ENCODE measurements around the gene GCGR. TPM values are rescaled to one million over a fixed set of nuclear protein-coding genes. Genes with fewer than 3 reads are reported as not detected.

The GCGR gene
- total RNA-seq, 4 donors from 2014 or later, result 0.16 to 0.71 (median 0.47) TPM

DNA sequence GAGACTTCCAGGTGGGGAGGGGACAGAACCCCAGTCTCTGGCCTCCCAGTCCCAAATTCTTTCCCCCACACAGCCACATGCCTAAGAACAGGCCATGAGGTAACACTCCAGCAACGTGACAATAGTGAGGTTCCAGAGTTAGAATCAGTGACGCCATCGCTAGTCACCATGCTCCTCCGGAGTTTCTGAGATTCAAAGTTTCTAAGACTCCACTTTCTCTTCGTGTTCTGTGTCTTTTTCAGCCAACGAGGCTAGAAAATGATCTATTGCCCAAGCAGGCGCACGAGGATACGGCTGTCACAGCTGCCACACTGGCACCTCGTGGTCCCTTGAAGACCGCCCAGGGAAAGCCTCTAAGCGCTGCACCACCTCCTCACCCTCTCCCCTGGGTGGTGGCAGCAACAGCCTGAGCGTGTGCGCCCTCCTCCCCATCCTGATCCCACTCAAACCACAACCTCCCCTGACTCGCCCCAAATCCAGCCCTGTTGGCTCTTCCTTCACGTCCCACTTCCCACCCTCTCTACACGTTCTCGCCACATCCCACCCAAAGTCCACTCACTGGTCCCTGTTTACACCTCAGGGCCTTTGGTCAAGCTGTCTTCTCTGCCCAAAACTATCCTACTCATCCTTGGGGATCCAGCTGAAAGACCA, 28.1 kb downstream of the GCGR start:
- H3K4me3 ChIP-seq (ENCODE audit: low read depth, poor library complexity, severe bottlenecking), result peak overlapping the region; percentile 40
- no peak for TF ChIP-seq POLR2A (IDR thresholded peaks at IDR 0.05)
- TF ChIP-seq, protein P1, sequence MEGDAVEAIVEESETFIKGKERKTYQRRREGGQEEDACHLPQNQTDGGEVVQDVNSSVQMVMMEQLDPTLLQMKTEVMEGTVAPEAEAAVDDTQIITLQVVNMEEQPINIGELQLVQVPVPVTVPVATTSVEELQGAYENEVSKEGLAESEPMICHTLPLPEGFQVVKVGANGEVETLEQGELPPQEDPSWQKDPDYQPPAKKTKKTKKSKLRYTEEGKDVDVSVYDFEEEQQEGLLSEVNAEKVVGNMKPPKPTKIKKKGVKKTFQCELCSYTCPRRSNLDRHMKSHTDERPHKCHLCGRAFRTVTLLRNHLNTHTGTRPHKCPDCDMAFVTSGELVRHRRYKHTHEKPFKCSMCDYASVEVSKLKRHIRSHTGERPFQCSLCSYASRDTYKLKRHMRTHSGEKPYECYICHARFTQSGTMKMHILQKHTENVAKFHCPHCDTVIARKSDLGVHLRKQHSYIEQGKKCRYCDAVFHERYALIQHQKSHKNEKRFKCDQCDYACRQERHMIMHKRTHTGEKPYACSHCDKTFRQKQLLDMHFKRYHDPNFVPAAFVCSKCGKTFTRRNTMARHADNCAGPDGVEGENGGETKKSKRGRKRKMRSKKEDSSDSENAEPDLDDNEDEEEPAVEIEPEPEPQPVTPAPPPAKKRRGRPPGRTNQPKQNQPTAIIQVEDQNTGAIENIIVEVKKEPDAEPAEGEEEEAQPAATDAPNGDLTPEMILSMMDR (IDR thresholded peaks at IDR 0.05), result peak in 1 of 3 donors; percentile 22
- DNase-seq (ENCODE audit: low spot score in 2 of 2), result no peak
- intact Hi-C loops (cut with DNase I; ENCODE audit: low total_unique reads), result no loop called here
- 15% methylated on average over 18 of the region's 18 CpGs for whole genome bisulfite sequencing, 2 donors

GRCh38 chr17:81832608-81833159, 28.7 kb downstream of the GCGR start:
- peak overlapping the region; percentile 40 for H3K4me3 ChIP-seq (ENCODE audit: low read depth, poor library complexity, severe bottlenecking)
- TF ChIP-seq, protein P1 (IDR thresholded peaks at IDR 0.05), result no peak
- no peak for TF ChIP-seq POLR2A (IDR thresholded peaks at IDR 0.05)
- no peak for DNase-seq (ENCODE audit: low spot score in 2 of 2)
- intact Hi-C loops (cut with DNase I; ENCODE audit: low total_unique reads), result no loop called here
- 1% methylated on average over 35 to 39 of the region's 65 CpGs for WGBS, 2 donors

- peak within 1 kb of the TSS; percentile 46 for H3K4me3 ChIP-seq (ENCODE audit: low read depth, poor library complexity, severe bottlenecking)
- WGBS, 2 donors, result 3 to 6% methylated on average over 37 to 41 of the region's 76 CpGs
- TF ChIP-seq, protein P1 (IDR thresholded peaks at IDR 0.05), result no peak
- TF ChIP-seq POLR2A (IDR thresholded peaks at IDR 0.05), result peak in 1 of 2 donors; percentile 78
- DNase-seq (ENCODE audit: low spot score in 2 of 2), result peak; percentile 90 to 99
- intact Hi-C loops (cut with DNase I; ENCODE audit: low total_unique reads), result no loop called here
Measured at GRCh38 chr17:81833160-81833920, 29.4 kb downstream of the GCGR start, which contains the start of gene MCRIP1. MCRIP1 (minus strand) TSS chr17:81833291; CDS start chr17:81824506, 8,785 bp downstream.

DNA sequence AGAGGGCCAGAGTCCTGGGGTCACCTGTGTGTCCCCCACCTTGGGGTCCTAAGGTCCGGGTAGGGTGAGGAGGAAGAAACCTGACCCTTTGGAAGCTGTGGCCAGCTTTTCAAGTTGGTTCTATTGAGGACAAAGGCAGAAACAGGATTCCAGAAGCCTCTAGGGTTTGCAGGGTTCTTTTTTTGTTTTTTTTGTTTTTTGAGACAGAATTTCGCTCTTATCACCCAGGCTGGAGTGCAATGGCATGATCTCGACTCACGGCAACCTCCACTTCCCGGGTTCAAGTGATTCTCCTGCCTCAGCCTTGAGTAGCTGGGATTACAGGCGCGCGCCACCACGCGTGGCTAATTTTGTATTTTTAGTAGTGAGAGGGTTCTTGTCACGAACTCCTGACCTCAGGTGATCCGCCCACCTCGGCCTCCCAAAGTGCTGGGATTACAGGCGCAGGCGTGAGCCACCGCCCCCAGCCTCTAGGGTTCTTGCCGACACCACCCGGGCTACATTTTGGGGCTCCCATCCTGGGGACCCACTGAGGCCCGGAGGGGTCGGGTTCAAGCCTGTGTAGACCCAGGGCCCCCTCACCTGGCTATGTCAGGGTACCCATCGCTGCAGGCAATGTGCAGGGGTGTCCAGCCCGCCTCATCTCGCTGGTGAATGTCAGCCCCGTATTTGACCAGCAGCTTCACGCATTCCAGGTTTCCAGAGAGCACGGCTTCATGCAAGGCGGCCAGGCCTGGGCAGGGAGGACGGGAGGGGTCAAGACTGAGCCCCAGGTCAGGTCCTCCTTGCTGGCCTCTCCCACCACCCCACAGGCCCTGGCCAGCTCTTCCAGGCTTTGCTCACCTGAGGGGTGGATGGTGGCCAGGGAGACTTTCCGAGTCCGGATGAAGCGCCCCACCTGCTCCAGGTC, 30.2 kb downstream of the GCGR start:
- intact Hi-C loops (cut with DNase I; ENCODE audit: low total_unique reads), result no loop called here

DNA sequence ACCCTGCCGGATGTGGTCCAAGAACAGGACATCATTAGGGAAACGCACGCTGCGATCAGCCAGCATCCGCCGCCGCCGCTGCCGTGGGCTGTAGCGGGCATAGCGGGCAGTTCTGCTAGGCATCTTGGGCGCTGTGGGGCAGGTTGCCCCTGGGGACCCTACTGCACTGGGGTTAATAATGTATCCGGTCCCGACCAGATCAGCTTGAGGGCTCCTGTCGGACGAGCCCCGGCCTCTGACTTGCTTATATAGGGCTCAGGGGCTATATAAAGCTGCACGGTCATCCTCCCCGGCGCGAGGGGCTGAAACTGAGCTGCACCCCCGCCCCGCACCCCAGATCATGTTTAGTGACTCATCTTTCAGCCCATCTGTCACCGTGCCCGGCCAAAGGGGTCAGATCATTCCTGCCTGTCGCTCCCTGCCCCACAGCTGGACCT, 30.9 kb downstream of the GCGR start, which contains the start of gene PPP1R27:
Gene PPP1R27, minus strand, starts transcription at position 220 of the 437 bp plus-strand sequence. Its CDS starts 97 bp downstream, at position 123.
- intact Hi-C loops (cut with DNase I; ENCODE audit: low total_unique reads), result no loop called here
- WGBS, 2 donors, result 93 to 94% methylated on average over 25 to 26 of the region's 26 CpGs
- no peak for TF ChIP-seq POLR2A (IDR thresholded peaks at IDR 0.05)
- TF ChIP-seq, protein P1 (IDR thresholded peaks at IDR 0.05), result no peak
- DNase-seq (ENCODE audit: low spot score in 2 of 2), result no peak
- no peak within 1 kb of the TSS for H3K4me3 ChIP-seq (ENCODE audit: low read depth, poor library complexity, severe bottlenecking)

More for the DNA sequence above, 30.2 kb downstream of the GCGR start:
- WGBS, 2 donors, result 81 to 89% methylated on average over 23 to 31 of the region's 31 CpGs
- TF ChIP-seq POLR2A (IDR thresholded peaks at IDR 0.05), result no peak
- TF ChIP-seq, protein P1 (IDR thresholded peaks at IDR 0.05), result no peak
- DNase-seq (ENCODE audit: low spot score in 2 of 2), result no peak
- H3K4me3 ChIP-seq (ENCODE audit: low read depth, poor library complexity, severe bottlenecking), result peak overlapping the region; percentile 46

Data from lower leg skin (tissue), 4 donors.